Natural killer cell (primary cell): Measurements from ENCODE around the gene MRFAP1L1. TPM values are rescaled to one million over a fixed set of nuclear protein-coding genes. Genes with fewer than 3 reads are reported as not detected.

Experiments used
- ATAC-seq, 3 donors: fragments of 150-1000 bp in 2 of 3; fragments of 200-7000 bp in 1 of 3; cut with Tn5 transposase; 1 replicate in 1 of 3; 2 replicates in 2 of 3; pipeline ENCODE4 v1.10.0; 2021; ENCODE audit warnings: mild to moderate bottlenecking in 2 of 3, moderate library complexity in 2 of 3
- DNase-seq, 2 donors: peaks; one replicate each; pipeline versions ENCODE4 v3.0.0 to v3.0.0-alpha.2; 2013 to 2021; ENCODE audit warnings: mixed read lengths in 1 of 2
- H3K27ac ChIP-seq: one replicate; pipeline ENCODE4 v1.5.1; 2013; ENCODE audit warnings: mild to moderate bottlenecking, low read length
- H3K27me3 ChIP-seq: one replicate; pipeline ENCODE4 v1.6.1; 2013; ENCODE audit warnings: low read length; ENCODE audit not compliant: control insufficient read depth, insufficient read depth
- H3K36me3 ChIP-seq: one replicate; pipeline ENCODE4 v1.6.1; 2013; ENCODE audit warnings: low read length; ENCODE audit not compliant: control insufficient read depth, insufficient read depth
- H3K4me1 ChIP-seq: one replicate; pipeline ENCODE4 v1.6.1; 2013; ENCODE audit warnings: low read length; ENCODE audit not compliant: control insufficient read depth, insufficient read depth
- H3K4me3 ChIP-seq: one replicate; pipeline ENCODE4 v1.5.1; 2013; ENCODE audit warnings: low read length
- H3K9me3 ChIP-seq: one replicate; pipeline ENCODE4 v1.6.1; 2013; ENCODE audit warnings: low read length; ENCODE audit not compliant: control insufficient read depth, insufficient read depth
- H3K27ac Mint-ChIP-seq, 2 donors: one replicate each; pipeline ENCODE4 v1.8.0; 2022; ENCODE audit warnings: mild to moderate bottlenecking in 2 of 2, mixed read lengths in 2 of 2, moderate library complexity in 1 of 2
- H3K27me3 Mint-ChIP-seq, 2 donors: one replicate each; pipeline ENCODE4 v1.8.0; 2022; ENCODE audit warnings: low read depth in 2 of 2, mixed read lengths in 2 of 2
- H3K36me3 Mint-ChIP-seq: one replicate; pipeline ENCODE4 v1.8.0; 2022; ENCODE audit warnings: mixed read lengths
- H3K4me1 Mint-ChIP-seq, 2 donors: one replicate each; pipeline ENCODE4 v1.8.0; 2022; ENCODE audit warnings: mixed read lengths in 2 of 2
- H3K4me3 Mint-ChIP-seq: one replicate; pipeline ENCODE4 v1.8.0; 2022; ENCODE audit warnings: mild to moderate bottlenecking, moderate library complexity, mixed read lengths
- H3K9me3 Mint-ChIP-seq, 2 donors: one replicate each; pipeline ENCODE4 v1.8.0; 2022; ENCODE audit warnings: mixed read lengths in 2 of 2
- WGBS: methylation state at CpG from one replicate; pipeline ENCODE4 v1.1.7; 2013; ENCODE audit warnings: missing lambda C conversion rate; ENCODE audit not compliant: insufficient coverage; 5-methylcytosine and 5-hydroxymethylcytosine counted together
- intact Hi-C: fragments of 100-400 bp; cut with micrococcal nuclease; formaldehyde crosslinking; loops from one replicate; pipeline ENCODE4 v1.14.2; 2022
- total RNA-seq, 4 donors: library from RNA; stranded (reverse); fragments of 120-200 nt in 1 of 4; gene quantifications; one replicate each; pipeline versions ENCODE4 v1.2.3 to v1.2.4, GENCODE V29; 2013 to 2022
- TF ChIP-seq, protein P1 (sequence below): fragments of 200-600 bp; IDR thresholded peaks from one replicate; pipeline ENCODE4 v1.8.0; 2022; ENCODE audit warnings: antibody characterized with exemption

MRFAP1L1 gene
- total RNA-seq, 3 donors from 2014 or later (not counting 1 experiment from before 2014, with no cell fraction given) = 38.4 to 60.9 (median 40.8) TPM

DNA sequence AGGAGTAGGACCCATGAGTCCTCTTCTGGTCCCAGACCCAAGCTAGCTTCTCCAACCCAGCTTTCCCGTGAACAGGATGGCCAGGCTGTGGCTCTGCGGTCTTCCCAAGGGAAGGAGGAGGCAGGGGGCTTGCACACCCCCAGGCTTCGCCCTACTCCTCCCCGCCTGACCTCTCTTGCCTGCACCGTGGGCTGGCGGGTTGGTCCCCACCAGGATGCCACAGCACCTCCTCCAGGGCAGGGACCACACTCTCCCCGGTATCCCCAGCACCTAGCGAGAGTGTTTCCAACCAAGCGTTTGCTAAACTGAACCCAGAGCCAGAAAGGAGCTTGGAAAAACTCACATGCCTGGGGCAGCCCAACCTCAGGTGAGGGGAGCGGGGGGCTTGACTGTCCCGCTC lies 25.0 kb downstream of the MRFAP1L1 start:
- peaks cover 31 to 50% of the 10 kb centered on the region in 2 donors for H3K4me1 Mint-ChIP-seq
- H3K4me3 Mint-ChIP-seq = no peak overlapping the region
- ATAC-seq (no peak), DNase-seq (no peak)
- Histone ChIP-seq H3K27me3 (no peaks in the 10 kb centered on the region), H3K27ac (no peak overlapping the region), H3K4me1 (peaks cover 47% of the 10 kb centered on the region), H3K4me3 (no peak overlapping the region), H3K9me3 (no peaks in the 10 kb centered on the region), H3K36me3 (peaks cover 7% of the 10 kb centered on the region)
- intact Hi-C loops = no loop called here
- no peak overlapping the region for H3K27ac Mint-ChIP-seq
- TF ChIP-seq, protein P1, sequence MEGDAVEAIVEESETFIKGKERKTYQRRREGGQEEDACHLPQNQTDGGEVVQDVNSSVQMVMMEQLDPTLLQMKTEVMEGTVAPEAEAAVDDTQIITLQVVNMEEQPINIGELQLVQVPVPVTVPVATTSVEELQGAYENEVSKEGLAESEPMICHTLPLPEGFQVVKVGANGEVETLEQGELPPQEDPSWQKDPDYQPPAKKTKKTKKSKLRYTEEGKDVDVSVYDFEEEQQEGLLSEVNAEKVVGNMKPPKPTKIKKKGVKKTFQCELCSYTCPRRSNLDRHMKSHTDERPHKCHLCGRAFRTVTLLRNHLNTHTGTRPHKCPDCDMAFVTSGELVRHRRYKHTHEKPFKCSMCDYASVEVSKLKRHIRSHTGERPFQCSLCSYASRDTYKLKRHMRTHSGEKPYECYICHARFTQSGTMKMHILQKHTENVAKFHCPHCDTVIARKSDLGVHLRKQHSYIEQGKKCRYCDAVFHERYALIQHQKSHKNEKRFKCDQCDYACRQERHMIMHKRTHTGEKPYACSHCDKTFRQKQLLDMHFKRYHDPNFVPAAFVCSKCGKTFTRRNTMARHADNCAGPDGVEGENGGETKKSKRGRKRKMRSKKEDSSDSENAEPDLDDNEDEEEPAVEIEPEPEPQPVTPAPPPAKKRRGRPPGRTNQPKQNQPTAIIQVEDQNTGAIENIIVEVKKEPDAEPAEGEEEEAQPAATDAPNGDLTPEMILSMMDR = no peak
- no peaks in the 10 kb centered on the region for H3K9me3 Mint-ChIP-seq
- WGBS = 95% methylated on average over 11 of the region's 11 CpGs
- H3K27me3 Mint-ChIP-seq = no peaks in the 10 kb centered on the region
- no peaks in the 10 kb centered on the region for H3K36me3 Mint-ChIP-seq

DNA sequence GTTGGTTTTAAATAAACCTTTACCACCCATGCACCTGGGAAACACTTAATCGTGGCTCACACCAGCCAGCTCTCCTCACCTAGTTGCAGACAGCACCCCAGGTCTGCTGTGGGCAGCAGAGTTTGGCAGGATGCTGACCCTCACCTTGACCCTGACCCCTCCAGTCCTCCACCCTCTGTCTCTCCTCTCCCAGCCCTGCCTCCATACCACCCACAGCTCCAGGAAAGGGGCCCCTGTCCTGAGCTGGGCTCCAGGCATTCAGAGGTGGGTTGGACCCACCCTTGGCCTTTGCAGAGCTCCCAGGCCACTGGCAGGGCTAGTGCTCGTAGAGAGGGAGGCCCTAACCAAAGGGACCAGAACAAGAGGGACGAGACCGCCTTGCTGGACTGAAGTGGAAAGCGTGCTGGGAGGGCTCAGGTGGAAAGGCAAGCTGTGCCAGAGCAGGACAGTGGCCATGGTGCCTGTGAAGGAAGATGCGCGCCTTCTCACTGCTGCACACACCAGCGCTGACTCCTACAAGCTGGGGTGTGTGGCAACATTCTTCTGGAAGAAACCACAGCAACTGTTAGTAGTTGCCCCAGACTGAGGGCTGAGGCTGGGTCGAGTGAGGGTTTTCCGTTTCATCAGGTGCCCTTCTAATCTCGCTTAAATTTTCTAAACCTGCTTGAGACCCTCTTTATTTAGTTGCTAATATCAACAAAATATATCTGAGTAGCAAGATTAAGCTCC lies 26.6 kb downstream of the MRFAP1L1 start:
- no peak overlapping the region for H3K4me3 Mint-ChIP-seq
- no peak overlapping the region for H3K27ac Mint-ChIP-seq
- no peak overlapping the region for H3K4me3 ChIP-seq
- WGBS = 75% methylated on average over 10 of the region's 11 CpGs
- ATAC-seq = no peak
- H3K27me3 Mint-ChIP-seq = no peaks in the 10 kb centered on the region
- DNase-seq = no peak
- no peaks in the 10 kb centered on the region for H3K36me3 Mint-ChIP-seq
- H3K4me1 Mint-ChIP-seq = peaks cover 15 to 34% of the 10 kb centered on the region in 2 donors
- TF ChIP-seq, protein P1 = no peak
- no peak overlapping the region for H3K27ac ChIP-seq
- H3K9me3 ChIP-seq = no peaks in the 10 kb centered on the region
- H3K36me3 ChIP-seq = peaks cover 7% of the 10 kb centered on the region
- intact Hi-C loops = no loop called here
- no peaks in the 10 kb centered on the region for H3K27me3 ChIP-seq
- no peaks in the 10 kb centered on the region for H3K9me3 Mint-ChIP-seq
- peaks cover 31% of the 10 kb centered on the region for H3K4me1 ChIP-seq

DNA sequence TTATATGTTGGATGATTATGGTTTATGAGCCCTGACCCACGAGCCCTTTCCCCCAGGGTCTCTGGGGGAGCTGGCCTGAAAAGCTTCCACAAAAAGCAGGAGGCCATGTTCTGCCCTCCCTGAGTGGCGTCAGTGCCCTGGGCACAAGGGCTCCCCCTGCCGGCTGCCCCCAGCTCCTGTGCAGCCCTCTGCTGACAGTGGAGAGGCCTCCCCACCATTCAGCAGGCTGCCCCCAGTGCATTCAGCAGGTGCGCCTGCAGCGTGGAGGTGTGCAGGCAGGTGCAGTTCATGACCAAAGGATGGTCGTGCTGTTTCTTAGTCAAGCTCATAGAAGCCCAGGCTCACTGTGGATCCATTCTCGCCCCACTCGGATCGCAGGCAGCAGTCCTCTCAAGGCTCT lies 28.5 kb downstream of the MRFAP1L1 start:
- Mint-ChIP-seq H3K27ac (peak overlapping the region in 1 of 2 donors; percentile 56), H3K9me3 (no peaks in the 10 kb centered on the region), H3K27me3 (no peaks in the 10 kb centered on the region), H3K4me1 (peaks cover 21 to 37% of the 10 kb centered on the region in 2 donors), H3K36me3 (no peaks in the 10 kb centered on the region), H3K4me3 (no peak overlapping the region)
- WGBS = 92% methylated on average over 9 of the region's 9 CpGs
- peaks cover 19% of the 10 kb centered on the region for H3K36me3 ChIP-seq
- peaks cover 24% of the 10 kb centered on the region for H3K4me1 ChIP-seq
- no peaks in the 10 kb centered on the region for H3K9me3 ChIP-seq
- no peak for ATAC-seq
- DNase-seq = peak in 1 of 2 donors; percentile 31
- H3K4me3 ChIP-seq = no peak overlapping the region
- no peak overlapping the region for H3K27ac ChIP-seq
- TF ChIP-seq, protein P1 = no peak
- intact Hi-C loops = no loop called here
- no peaks in the 10 kb centered on the region for H3K27me3 ChIP-seq
